GM20000 (cell line): Measurements from ENCODE around the gene APBA1.

ENCODE experiments used
- DNase-seq: peaks from one replicate; pipeline ENCODE4 v3.0.0; 2012; ENCODE audit warnings: low spot score
- CTCF ChIP-seq: IDR thresholded peaks from 2 replicates; pipeline ENCODE4 v1.5.1; 2012; ENCODE audit warnings: mild to moderate bottlenecking, control low read depth; ENCODE audit errors: extremely low read depth, missing control alignments

Gene APBA1

GRCh38 chr9:69589156-69589555, 83.0 kb downstream of the APBA1 start:
- TF ChIP-seq CTCF: no peak
- no peak for DNase-seq

GRCh38 chr9:69585571-69585970, 86.6 kb downstream of the APBA1 start:
- TF ChIP-seq CTCF: no peak
- no peak for DNase-seq

- TF ChIP-seq CTCF: no peak
- no peak for DNase-seq
These were observed 87.4 kb downstream of the APBA1 start for GRCh38 chr9:69584759-69585158.

- no peak for TF ChIP-seq CTCF
- no peak for DNase-seq
These were observed 88.4 kb downstream of the APBA1 start for GRCh38 chr9:69583645-69584234.

GRCh38 chr9:69582544-69583297, 89.5 kb downstream of the APBA1 start:
- DNase-seq: no peak
- TF ChIP-seq CTCF: no peak

- no peak for TF ChIP-seq CTCF
These were observed 90.2 kb downstream of the APBA1 start for GRCh38 chr9:69582018-69582417.

GRCh38 chr9:69580582-69581214, 91.5 kb downstream of the APBA1 start:
- no peak for DNase-seq
- TF ChIP-seq CTCF: no peak

More at GRCh38 chr9:69582018-69582417, 90.2 kb downstream of the APBA1 start:
- DNase-seq: no peak
